Sigmoid colon (tissue), 7 donors: ENCODE data around the gene MKNK1. TPM values are rescaled to one million over a fixed set of nuclear protein-coding genes. Genes with fewer than 3 reads are reported as not detected.
A peak's percentile ranks its signal among the peaks of the same experiment; 100 is the strongest.

Experiments
- DNase-seq: peaks from one replicate; pipeline ENCODE4 v3.0.0-alpha.2; 2019
- H3K27ac ChIP-seq, 4 donors: fragments of 200-600 bp; sonication (generic); one replicate each; pipeline ENCODE4 v1.5.1; 2016 to 2019; ENCODE audit warnings: mild to moderate bottlenecking in 1 of 4
- H3K27me3 ChIP-seq, 3 donors: fragments of 200-600 bp; sonication (generic); one replicate each; pipeline ENCODE4 v1.5.1; 2019; ENCODE audit warnings: mild to moderate bottlenecking in 1 of 3
- H3K36me3 ChIP-seq, 4 donors: fragments of 200-600 bp; sonication (generic); one replicate each; pipeline ENCODE4 v1.5.1; 2016 to 2019
- H3K4me1 ChIP-seq, 4 donors: fragments of 200-600 bp; sonication (generic); one replicate each; pipeline ENCODE4 v1.5.1; 2017 to 2019
- H3K4me3 ChIP-seq, 4 donors: fragments of 200-600 bp; sonication (generic); one replicate each; pipeline ENCODE4 v1.5.1; 2017 to 2019; ENCODE audit warnings: mild to moderate bottlenecking in 2 of 4, moderate library complexity in 1 of 4
- H3K9me3 ChIP-seq, 4 donors: fragments of 200-600 bp in 3 of 4; sonication (generic) in 3 of 4; one replicate each; pipeline versions ENCODE4 v1.5.1 to v1.6.1; 2013 to 2019
- CTCF ChIP-seq, 4 experiments: fragments of 450-650 bp in 3 of 4; fragments of 200-600 bp in 1 of 4; IDR thresholded peaks; one replicate each; pipeline ENCODE4 v1.5.1; 2016 to 2019; ENCODE audit warnings: antibody characterized with exemption in 4 of 4, mild to moderate bottlenecking in 3 of 4, moderate library complexity in 2 of 4
- EP300 ChIP-seq, 4 donors: sonication (generic); formaldehyde crosslinking; IDR thresholded peaks; one replicate each; pipeline ENCODE4 v1.6.1; 2017; ENCODE audit warnings: antibody characterized with exemption in 4 of 4
- POLR2A ChIP-seq, 2 donors: fragments of 450-650 bp; IDR thresholded peaks; one replicate each; pipeline ENCODE4 v1.6.1; 2016; ENCODE audit warnings: antibody characterized with exemption in 2 of 2, mild to moderate bottlenecking in 2 of 2, moderate library complexity in 2 of 2
- POLR2AphosphoS5 ChIP-seq, 4 donors: sonication (generic); formaldehyde crosslinking; IDR thresholded peaks; one replicate each; pipeline ENCODE4 v1.6.1; 2017; ENCODE audit warnings: antibody characterized with exemption in 4 of 4
- WGBS, 2 donors: extraction: QIAGEN DNeasy Blood & Tissue Kit; methylation state at CpG; one replicate each; pipeline ENCODE4 v1.1.7; 2013; 5-methylcytosine and 5-hydroxymethylcytosine counted together
- intact Hi-C: fragments of 100-400 bp; cut with DNase I; formaldehyde crosslinking; loops from one replicate; pipeline ENCODE4 v1.15.1; 2023
- polyA plus RNA-seq, 3 donors: library from polyadenylated mRNA; stranded (reverse); fragments of 200-250 nt; gene quantifications; one replicate each; pipeline ENCODE4 v1.2.3, GENCODE V29; 2013
- total RNA-seq, 4 donors: library from RNA; depleted of rRNA; stranded (reverse); fragments of >200 nt; gene quantifications; one replicate each; pipeline ENCODE4 v1.1.0, GENCODE V29; 2016
- donor health status: healthy with polysubstance abuse.
- donor health status: Bipolar disorder and iron deficiency.
- donor health status: healthy.

The MKNK1 gene
- total and polyA plus RNA-seq, 7 donors, result 15.0 to 54.3 (median 32.1) TPM

GRCh38 chr1:46569116-46569515 is 35.0 kb downstream of the MKNK1 start:
- WGBS, 2 donors, result 82 to 89% methylated on average over 4 of the region's 4 CpGs
- intact Hi-C loops, result no loop called here
- Histone ChIP-seq H3K27ac (peak overlapping the region in 3 of 4 donors; percentile 24 to 60 (median 33)), H3K4me3 (no peak overlapping the region), H3K9me3 (no peaks in the 10 kb centered on the region), H3K36me3 (peaks cover 6 to 53% (median 19%) of the 10 kb centered on the region in 4 donors), H3K27me3 (no peaks in the 10 kb centered on the region), H3K4me1 (peaks cover 0 to 19% (median 13%) of the 10 kb centered on the region in 4 donors)
- no peak for DNase-seq
- TF ChIP-seq CTCF (IDR thresholded peaks at IDR 0.05) (no peak), POLR2A (IDR thresholded peaks at IDR 0.05) (no peak), POLR2AphosphoS5 (IDR thresholded peaks at IDR 0.05) (no peak), EP300 (IDR thresholded peaks at IDR 0.05) (no peak)

GRCh38 chr1:46568461-46568891 is 35.6 kb downstream of the MKNK1 start:
- DNase-seq, result no peak
- H3K27ac ChIP-seq, result no peak overlapping the region
- no peaks in the 10 kb centered on the region for H3K27me3 ChIP-seq
- peaks cover 0 to 19% (median 13%) of the 10 kb centered on the region in 4 donors for H3K4me1 ChIP-seq
- intact Hi-C loops, result no loop called here
- no peaks in the 10 kb centered on the region for H3K9me3 ChIP-seq
- TF ChIP-seq POLR2AphosphoS5 (IDR thresholded peaks at IDR 0.05) (no peak), CTCF (IDR thresholded peaks at IDR 0.05) (no peak), EP300 (IDR thresholded peaks at IDR 0.05) (no peak), POLR2A (IDR thresholded peaks at IDR 0.05) (no peak)
- no peak overlapping the region for H3K4me3 ChIP-seq
- WGBS, 2 donors, result 94 to 97% methylated on average over 6 of the region's 6 CpGs
- peaks cover 6 to 53% (median 19%) of the 10 kb centered on the region in 4 donors for H3K36me3 ChIP-seq

- Histone ChIP-seq H3K4me3 (no peak overlapping the region), H3K4me1 (no peaks in the 10 kb centered on the region), H3K27ac (no peak overlapping the region), H3K9me3 (no peaks in the 10 kb centered on the region), H3K27me3 (no peaks in the 10 kb centered on the region), H3K36me3 (peaks cover 12 to 95% (median 40%) of the 10 kb centered on the region in 4 donors)
- intact Hi-C loops, result no loop called here
- 89 to 94% methylated on average over 4 of the region's 4 CpGs for WGBS, 2 donors
- TF ChIP-seq CTCF (IDR thresholded peaks at IDR 0.05), result no peak
- no peak for TF ChIP-seq POLR2A (IDR thresholded peaks at IDR 0.05)
- no peak for TF ChIP-seq EP300 (IDR thresholded peaks at IDR 0.05)
- no peak for TF ChIP-seq POLR2AphosphoS5 (IDR thresholded peaks at IDR 0.05)
- no peak for DNase-seq
Measured at GRCh38 chr1:46563341-46563740, 40.7 kb downstream of the MKNK1 start.

- intact Hi-C loops, result no loop called here
- peaks cover 6 to 95% (median 37%) of the 10 kb centered on the region in 4 donors for H3K36me3 ChIP-seq
- no peak overlapping the region for H3K4me3 ChIP-seq
- no peak overlapping the region for H3K27ac ChIP-seq
- no peaks in the 10 kb centered on the region for H3K4me1 ChIP-seq
- TF ChIP-seq POLR2A (IDR thresholded peaks at IDR 0.05), result no peak
- no peak for TF ChIP-seq EP300 (IDR thresholded peaks at IDR 0.05)
- TF ChIP-seq POLR2AphosphoS5 (IDR thresholded peaks at IDR 0.05), result no peak
- TF ChIP-seq CTCF (IDR thresholded peaks at IDR 0.05), result no peak
- 91 to 95% methylated on average over 15 of the region's 15 CpGs for WGBS, 2 donors
- no peaks in the 10 kb centered on the region for H3K27me3 ChIP-seq
- no peaks in the 10 kb centered on the region for H3K9me3 ChIP-seq
- DNase-seq, result no peak
Measured at GRCh38 chr1:46562498-46562897, 41.6 kb downstream of the MKNK1 start.

GRCh38 chr1:46558966-46559365 is 45.1 kb downstream of the MKNK1 start:
- H3K9me3 ChIP-seq, result no peaks in the 10 kb centered on the region
- DNase-seq, result no peak
- no peaks in the 10 kb centered on the region for H3K4me1 ChIP-seq
- intact Hi-C loops, result no loop called here
- H3K4me3 ChIP-seq, result no peak overlapping the region
- H3K27me3 ChIP-seq, result no peaks in the 10 kb centered on the region
- peaks cover 6 to 62% (median 25%) of the 10 kb centered on the region in 4 donors for H3K36me3 ChIP-seq
- WGBS, 2 donors, result 95 to 96% methylated on average over 8 of the region's 8 CpGs
- H3K27ac ChIP-seq, result no peak overlapping the region
- TF ChIP-seq POLR2AphosphoS5 (IDR thresholded peaks at IDR 0.05) (no peak), EP300 (IDR thresholded peaks at IDR 0.05) (no peak), POLR2A (IDR thresholded peaks at IDR 0.05) (no peak), CTCF (IDR thresholded peaks at IDR 0.05) (no peak)
